ENCODE measurements around the gene CD244.
"Not testable (repeated sequence)": the region's sequence is repeated elsewhere in the genome, so short reads cannot be mapped to it uniquely, and the experiment has no call there.

CD244 gene

GRCh38 chr1:160883581-160884513 lies 21.2 kb upstream of the CD244 start:
- no peak for TF ChIP-seq CTCF (IDR thresholded peaks at IDR 0.05; ENCODE audit: poor library complexity, severe bottlenecking)
- no peak for DNase-seq (ENCODE audit: low spot score)
- no peak overlapping the region for H3K4me3 ChIP-seq (ENCODE audit: severe bottlenecking)
- H3K9me3 ChIP-seq (ENCODE audit: severe bottlenecking): no peaks in the 10 kb centered on the region
- no peaks in the 10 kb centered on the region for H3K27me3 ChIP-seq (ENCODE audit: insufficient read depth, poor library complexity, severe bottlenecking)
- no peak overlapping the region for H3K27ac ChIP-seq (ENCODE audit: poor library complexity, severe bottlenecking)
- no peaks in the 10 kb centered on the region for H3K36me3 ChIP-seq (ENCODE audit: low read depth)
- ATAC-seq (ENCODE audit: low read depth): no peak
- H3K4me1 ChIP-seq (ENCODE audit: insufficient read depth, poor library complexity, severe bottlenecking): no peaks in the 10 kb centered on the region

- no peak for TF ChIP-seq CTCF (IDR thresholded peaks at IDR 0.05; ENCODE audit: poor library complexity, severe bottlenecking)
- no peaks in the 10 kb centered on the region for H3K27me3 ChIP-seq (ENCODE audit: insufficient read depth, poor library complexity, severe bottlenecking)
- no peak overlapping the region for H3K27ac ChIP-seq (ENCODE audit: poor library complexity, severe bottlenecking)
- DNase-seq (ENCODE audit: low spot score): no peak
- H3K9me3 ChIP-seq (ENCODE audit: severe bottlenecking): no peaks in the 10 kb centered on the region
- H3K36me3 ChIP-seq (ENCODE audit: low read depth): no peaks in the 10 kb centered on the region
- no peaks in the 10 kb centered on the region for H3K4me1 ChIP-seq (ENCODE audit: insufficient read depth, poor library complexity, severe bottlenecking)
- no peak overlapping the region for H3K4me3 ChIP-seq (ENCODE audit: severe bottlenecking)
- no peak for ATAC-seq (ENCODE audit: low read depth)
Measured at GRCh38 chr1:160882582-160882981, 19.9 kb upstream of the CD244 start.

- not testable (repeated sequence) for H3K4me3 ChIP-seq (ENCODE audit: severe bottlenecking); H3K27ac ChIP-seq (ENCODE audit: poor library complexity, severe bottlenecking); ATAC-seq (ENCODE audit: low read depth); H3K27me3 ChIP-seq (ENCODE audit: insufficient read depth, poor library complexity, severe bottlenecking); H3K9me3 ChIP-seq (ENCODE audit: severe bottlenecking); H3K36me3 ChIP-seq (ENCODE audit: low read depth); DNase-seq (ENCODE audit: low spot score); H3K4me1 ChIP-seq (ENCODE audit: insufficient read depth, poor library complexity, severe bottlenecking)
Measured at GRCh38 chr1:160881264-160881663, 18.6 kb upstream of the CD244 start.

- no peak for TF ChIP-seq CTCF (IDR thresholded peaks at IDR 0.05; ENCODE audit: poor library complexity, severe bottlenecking)
- Histone ChIP-seq H3K4me3 (ENCODE audit: severe bottlenecking) (no peak overlapping the region), H3K9me3 (ENCODE audit: severe bottlenecking) (no peaks in the 10 kb centered on the region), H3K27ac (ENCODE audit: poor library complexity, severe bottlenecking) (no peak overlapping the region), H3K4me1 (ENCODE audit: insufficient read depth, poor library complexity, severe bottlenecking) (no peaks in the 10 kb centered on the region), H3K36me3 (ENCODE audit: low read depth) (no peaks in the 10 kb centered on the region), H3K27me3 (ENCODE audit: insufficient read depth, poor library complexity, severe bottlenecking) (no peaks in the 10 kb centered on the region)
- ATAC-seq (ENCODE audit: low read depth) (no peak), DNase-seq (ENCODE audit: low spot score) (no peak)
Measured at GRCh38 chr1:160880216-160880615, 17.5 kb upstream of the CD244 start.

GRCh38 chr1:160879056-160879455 lies 16.4 kb upstream of the CD244 start:
- DNase-seq (ENCODE audit: low spot score) (no peak), ATAC-seq (ENCODE audit: low read depth) (no peak)
- peaks cover 3% of the 10 kb centered on the region for H3K27me3 ChIP-seq (ENCODE audit: insufficient read depth, poor library complexity, severe bottlenecking)
- no peaks in the 10 kb centered on the region for H3K9me3 ChIP-seq (ENCODE audit: severe bottlenecking)
- H3K36me3 ChIP-seq (ENCODE audit: low read depth): no peaks in the 10 kb centered on the region
- H3K27ac ChIP-seq (ENCODE audit: poor library complexity, severe bottlenecking): no peak overlapping the region
- no peaks in the 10 kb centered on the region for H3K4me1 ChIP-seq (ENCODE audit: insufficient read depth, poor library complexity, severe bottlenecking)
- no peak overlapping the region for H3K4me3 ChIP-seq (ENCODE audit: severe bottlenecking)
- TF ChIP-seq CTCF (IDR thresholded peaks at IDR 0.05; ENCODE audit: poor library complexity, severe bottlenecking): no peak
